LNCAP (cell line): Measurements from ENCODE around the gene DPP6.

Experiments
- TF ChIP-seq, protein P1 (sequence below): fragments of 450-650 bp; IDR thresholded peaks from 2 replicates; pipeline ENCODE4 v1.5.1; 2017; ENCODE audit warnings: mild to moderate bottlenecking

DPP6 gene

GRCh38 chr7:154844955-154845354 is 792.8 kb downstream of the DPP6 start:
- TF ChIP-seq, protein P1, sequence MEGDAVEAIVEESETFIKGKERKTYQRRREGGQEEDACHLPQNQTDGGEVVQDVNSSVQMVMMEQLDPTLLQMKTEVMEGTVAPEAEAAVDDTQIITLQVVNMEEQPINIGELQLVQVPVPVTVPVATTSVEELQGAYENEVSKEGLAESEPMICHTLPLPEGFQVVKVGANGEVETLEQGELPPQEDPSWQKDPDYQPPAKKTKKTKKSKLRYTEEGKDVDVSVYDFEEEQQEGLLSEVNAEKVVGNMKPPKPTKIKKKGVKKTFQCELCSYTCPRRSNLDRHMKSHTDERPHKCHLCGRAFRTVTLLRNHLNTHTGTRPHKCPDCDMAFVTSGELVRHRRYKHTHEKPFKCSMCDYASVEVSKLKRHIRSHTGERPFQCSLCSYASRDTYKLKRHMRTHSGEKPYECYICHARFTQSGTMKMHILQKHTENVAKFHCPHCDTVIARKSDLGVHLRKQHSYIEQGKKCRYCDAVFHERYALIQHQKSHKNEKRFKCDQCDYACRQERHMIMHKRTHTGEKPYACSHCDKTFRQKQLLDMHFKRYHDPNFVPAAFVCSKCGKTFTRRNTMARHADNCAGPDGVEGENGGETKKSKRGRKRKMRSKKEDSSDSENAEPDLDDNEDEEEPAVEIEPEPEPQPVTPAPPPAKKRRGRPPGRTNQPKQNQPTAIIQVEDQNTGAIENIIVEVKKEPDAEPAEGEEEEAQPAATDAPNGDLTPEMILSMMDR = no peak

GRCh38 chr7:154848464-154848863 is 796.3 kb downstream of the DPP6 start:
- TF ChIP-seq, protein P1 = no peak

DNA sequence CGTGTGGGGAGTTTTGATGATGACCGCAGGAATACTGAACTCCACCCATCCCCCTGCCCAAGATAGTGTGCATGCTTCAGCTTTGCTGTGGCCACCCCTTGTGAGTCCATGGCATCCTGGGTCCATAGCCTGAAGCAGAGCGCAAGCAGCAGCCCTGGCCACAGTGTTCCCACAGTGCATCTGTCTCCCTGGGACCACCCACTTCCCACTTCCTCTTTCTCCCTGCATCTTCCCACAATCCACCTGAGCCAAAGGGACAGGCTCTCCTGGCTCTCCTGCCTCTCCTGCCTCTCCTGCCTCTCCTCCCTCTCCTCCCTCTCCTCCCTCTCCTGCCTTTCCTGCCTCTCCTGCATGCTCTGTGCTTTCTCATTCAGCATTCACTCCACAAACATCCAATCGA is 800.0 kb downstream of the DPP6 start:
- TF ChIP-seq, protein P1 = no peak

GRCh38 chr7:154853063-154853726 is 801.0 kb downstream of the DPP6 start:
- TF ChIP-seq, protein P1 = no peak

GRCh38 chr7:154853727-154854095 is 801.5 kb downstream of the DPP6 start:
- TF ChIP-seq, protein P1 = no peak

- TF ChIP-seq, protein P1 = no peak
These were observed 802.6 kb downstream of the DPP6 start for GRCh38 chr7:154854836-154855235.

DNA sequence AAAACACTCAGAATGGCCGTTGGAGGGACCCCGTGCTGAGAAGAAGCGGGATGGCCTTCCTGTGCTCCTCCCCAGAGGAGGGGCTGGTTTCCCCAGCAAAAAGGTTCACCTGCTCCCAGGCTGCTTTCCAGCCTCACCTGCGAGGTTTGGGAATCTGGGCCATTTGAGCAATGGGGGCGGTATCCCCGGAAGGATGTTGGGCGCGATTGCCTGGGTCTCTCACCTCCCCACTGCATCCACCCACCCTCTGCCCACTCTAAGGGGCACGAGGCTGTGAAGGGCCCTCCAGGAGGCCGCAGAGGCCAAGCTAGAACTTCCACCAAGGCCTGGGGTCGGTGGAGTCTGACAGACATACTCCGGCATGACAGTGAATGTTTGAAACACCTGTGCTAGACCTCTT is 803.2 kb downstream of the DPP6 start:
- TF ChIP-seq, protein P1 = no peak

DNA sequence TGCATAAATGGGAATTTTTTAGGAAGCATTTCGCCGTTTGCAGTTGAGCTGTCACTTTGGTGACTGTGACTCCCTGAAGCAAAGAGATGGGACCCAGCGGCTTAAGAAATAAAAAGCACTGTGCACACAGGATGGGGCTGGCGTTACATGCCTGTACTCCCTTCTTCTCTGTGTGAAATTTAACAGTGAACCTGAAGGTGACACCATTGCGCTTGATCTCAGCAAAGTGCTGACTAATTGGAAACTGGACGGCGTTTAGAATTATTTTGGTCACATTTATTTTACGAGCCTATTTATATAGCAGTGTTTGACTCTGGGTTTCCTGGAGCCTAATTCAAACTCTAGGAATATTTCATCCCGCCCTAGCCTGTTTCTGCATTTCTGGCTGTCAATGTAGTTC is 804.5 kb downstream of the DPP6 start:
- TF ChIP-seq, protein P1 = peak; percentile 54
